NCI-H1105 (cell line): ENCODE results near the gene SH3BP1.
"Not testable (repeated sequence)": the region's sequence is repeated elsewhere in the genome, so short reads cannot be mapped to it uniquely, and the experiment has no call there.

Experiments used
- DNase-seq: peaks from one replicate; lab custom pipeline; 2025; lab: John Stamatoyannopoulos, UW

The SH3BP1 gene

DNA sequence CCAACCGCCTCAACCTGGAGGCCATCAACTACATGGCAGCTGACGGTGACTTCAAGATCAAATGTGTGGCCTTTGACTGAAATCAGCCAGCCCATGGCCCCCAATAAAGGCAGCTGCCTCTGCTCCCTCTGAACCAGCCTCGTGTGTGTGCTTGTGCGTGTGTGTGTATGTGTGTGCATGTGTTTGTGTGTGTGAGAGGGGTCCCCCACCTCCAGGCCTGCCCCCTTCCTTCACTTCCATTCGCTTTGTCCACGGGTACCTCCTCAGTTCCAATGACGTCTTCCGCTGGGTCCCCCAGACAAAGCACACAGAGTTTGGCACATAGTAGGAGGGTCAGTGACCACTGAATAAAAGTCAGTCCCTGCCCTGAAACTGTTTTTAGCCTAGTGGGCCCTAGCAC, 40.2 kb downstream of the SH3BP1 start:
- no peak for DNase-seq

- no peak for DNase-seq
These were observed 40.9 kb downstream of the SH3BP1 start for GRCh38 chr22:37680191-37680851.

DNA sequence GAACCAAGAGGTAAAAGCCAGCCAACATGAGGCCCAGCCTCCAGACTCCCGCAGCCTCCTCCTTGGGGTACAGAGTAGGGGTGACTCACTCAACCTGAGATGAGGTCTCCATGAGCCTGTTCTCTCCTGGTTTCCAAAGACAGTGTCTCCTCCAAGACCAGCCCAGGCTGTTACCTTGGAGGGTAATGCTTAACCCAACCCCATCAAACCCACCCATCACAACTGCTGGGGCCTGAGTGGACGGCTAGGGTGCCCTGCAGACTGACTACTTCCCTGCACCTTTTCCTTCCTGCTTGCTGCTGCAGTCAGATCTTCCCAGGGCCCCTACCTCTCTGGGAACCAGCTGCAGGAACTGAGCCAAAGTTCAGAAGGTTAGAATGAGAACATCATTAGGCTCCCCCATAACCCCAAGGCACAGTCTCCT, 41.5 kb downstream of the SH3BP1 start:
- no peak for DNase-seq

DNA sequence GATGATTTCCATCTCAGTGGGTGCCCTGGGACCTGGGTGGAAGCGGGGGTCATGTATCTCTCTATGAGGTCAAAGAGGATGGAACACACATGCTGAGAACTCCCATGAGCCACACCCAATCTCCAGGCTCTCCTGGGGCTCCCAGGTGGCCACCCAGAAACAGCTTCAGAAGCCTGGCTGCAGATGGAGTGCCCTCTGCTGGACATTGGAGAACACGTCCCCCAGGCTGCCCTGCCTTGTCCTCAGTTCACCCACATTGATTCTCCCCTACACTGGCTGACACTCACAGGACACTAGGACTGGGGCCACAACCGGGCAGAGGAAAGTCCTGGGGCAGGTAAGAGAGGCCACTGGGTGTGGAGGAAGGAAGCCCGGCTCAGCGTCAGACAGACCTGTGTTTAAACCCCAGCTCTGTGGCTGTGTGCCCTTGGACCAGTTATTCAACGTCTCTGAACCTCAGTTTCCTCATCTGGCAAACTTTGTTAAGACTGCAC, 42.1 kb downstream of the SH3BP1 start:
- peak; percentile 27 for DNase-seq

GRCh38 chr22:37684803-37685615, 45.5 kb downstream of the SH3BP1 start:
- no peak for DNase-seq

- peak; percentile 69 for DNase-seq
These were observed 46.8 kb downstream of the SH3BP1 start, which contains the start of gene NOL12 for GRCh38 chr22:37686002-37686982. TSS of gene NOL12 (plus strand) at chr22:37686343. CDS start at chr22:37686393, 50 bp downstream.

DNA sequence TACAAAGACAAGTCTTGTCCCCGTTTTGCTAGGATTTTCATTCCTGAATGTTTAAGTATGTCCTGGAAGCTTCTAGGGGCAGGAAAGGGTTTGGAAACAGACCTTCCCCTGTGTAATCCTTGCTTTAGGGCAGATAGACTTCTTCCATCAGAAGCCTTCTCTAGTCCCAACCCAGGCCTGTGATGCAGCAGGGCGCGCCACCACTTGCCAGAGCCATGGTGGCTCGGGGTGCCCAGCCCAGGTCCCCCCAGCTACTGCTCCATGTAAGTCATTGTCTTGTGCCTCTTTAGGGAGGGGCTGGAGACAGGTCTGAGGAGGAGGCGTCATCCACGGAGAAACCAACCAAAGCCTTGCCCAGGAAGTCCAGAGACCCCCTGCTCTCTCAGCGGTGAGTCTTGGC, 50.9 kb downstream of the SH3BP1 start:
- no peak for DNase-seq

- no peak for DNase-seq
These were observed 51.5 kb downstream of the SH3BP1 start for GRCh38 chr22:37690901-37691504.

DNA sequence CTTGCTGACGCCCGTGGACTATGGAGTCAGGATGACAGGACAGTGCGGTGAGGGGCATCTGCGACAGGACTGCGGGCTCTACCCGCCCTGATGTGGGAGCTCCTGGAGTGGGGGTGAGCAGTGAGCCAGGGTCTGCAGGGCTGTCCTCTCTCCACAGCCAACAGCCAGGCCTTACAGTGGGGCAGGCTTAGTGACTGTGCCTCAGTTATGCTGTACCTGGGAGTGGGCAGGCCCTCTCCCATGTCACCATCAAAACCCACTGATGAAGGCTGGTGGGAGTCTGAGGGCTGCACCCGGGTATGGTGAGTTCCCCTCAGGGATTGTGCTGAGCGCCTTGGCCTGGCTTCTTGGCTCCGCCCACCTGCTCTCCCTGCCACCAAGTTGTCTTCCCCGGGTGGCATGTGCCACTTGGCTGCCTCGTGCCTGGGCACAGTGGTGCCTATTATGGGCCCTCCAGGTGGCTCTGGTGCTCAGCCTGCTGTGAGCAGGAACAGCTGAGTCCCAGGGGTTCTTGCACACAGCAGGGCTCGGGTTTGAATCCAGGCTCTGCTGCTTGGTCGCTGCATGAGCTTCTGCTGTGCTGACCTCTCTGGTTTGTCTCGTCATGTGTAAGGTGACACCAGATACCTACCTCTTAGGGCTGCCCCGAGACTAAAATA, 53.3 kb downstream of the SH3BP1 start:
- DNase-seq: no peak

GRCh38 chr22:37694131-37694530, 54.7 kb downstream of the SH3BP1 start:
- DNase-seq: not testable (repeated sequence)

DNA sequence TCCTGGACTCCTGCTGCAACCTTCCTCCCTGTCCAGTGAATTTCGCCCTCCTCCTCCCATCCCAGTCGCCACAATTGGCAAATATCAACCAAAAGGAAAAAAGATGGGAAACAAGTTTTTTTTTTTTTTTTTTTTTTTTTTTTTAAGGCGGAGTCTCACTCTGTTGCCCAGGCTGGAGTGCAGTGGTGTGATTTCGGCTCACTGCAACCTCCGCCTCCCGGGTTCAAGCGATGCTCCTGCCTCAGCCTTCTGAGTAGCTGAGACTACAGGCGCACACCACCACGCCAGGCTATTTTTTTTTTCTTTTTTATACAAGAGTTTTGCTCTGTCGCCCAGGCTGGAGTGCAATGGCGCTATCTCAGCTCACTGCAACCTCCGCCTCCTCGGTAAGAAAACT, 56.8 kb downstream of the SH3BP1 start:
- not testable (repeated sequence) for DNase-seq

DNA sequence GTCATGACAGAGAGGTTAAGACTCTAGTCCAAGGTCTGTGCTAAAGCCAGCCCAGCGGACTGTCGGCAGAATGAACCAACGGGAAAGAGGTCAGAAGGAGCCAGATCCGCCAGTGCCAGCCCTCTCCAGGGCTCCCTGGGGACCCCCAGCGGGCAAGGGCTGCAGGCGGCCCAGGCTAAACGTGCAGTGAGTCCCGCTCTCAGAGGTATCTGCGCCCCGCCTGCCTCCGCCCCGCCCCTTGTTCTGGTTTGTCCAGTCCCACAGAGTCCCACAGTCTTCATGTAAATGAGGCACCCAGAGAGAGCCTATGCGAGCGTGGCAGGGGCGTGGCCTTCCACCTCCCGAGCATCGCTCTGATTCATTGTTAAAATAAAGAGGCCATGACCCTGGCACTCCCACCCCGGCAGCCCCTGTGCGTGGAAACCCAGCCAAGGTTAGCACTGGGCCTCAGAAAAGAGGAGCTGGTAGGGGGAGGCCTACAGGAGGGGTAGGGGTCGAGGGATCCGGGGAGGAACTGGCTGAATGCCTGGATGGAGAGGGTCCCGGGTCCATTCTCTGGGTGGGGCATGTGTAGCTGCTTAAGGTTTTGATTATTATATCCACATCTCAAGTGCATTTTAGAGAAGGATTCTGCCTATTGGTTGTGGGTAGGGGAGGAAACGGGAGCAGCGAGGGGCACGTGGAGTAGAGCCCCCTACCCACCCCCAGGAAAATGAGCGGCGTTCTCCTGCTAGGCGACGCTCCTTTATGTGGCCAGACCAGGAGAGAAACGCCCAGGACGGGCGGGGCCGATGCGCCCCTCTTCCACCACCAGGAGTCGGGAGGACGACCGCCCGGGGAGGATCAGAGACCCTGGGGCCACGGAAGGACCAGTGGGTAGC, 57.4 kb downstream of the SH3BP1 start, which contains the start of gene TRIOBP:
TSS of gene TRIOBP (plus strand) at position 392 of the 881 bp plus-strand sequence. CDS start 4,318 bp downstream, outside the sequence.
- no peak for DNase-seq

- DNase-seq: no peak
These were observed 58.0 kb downstream of the SH3BP1 start for GRCh38 chr22:37697538-37697835.

DNA sequence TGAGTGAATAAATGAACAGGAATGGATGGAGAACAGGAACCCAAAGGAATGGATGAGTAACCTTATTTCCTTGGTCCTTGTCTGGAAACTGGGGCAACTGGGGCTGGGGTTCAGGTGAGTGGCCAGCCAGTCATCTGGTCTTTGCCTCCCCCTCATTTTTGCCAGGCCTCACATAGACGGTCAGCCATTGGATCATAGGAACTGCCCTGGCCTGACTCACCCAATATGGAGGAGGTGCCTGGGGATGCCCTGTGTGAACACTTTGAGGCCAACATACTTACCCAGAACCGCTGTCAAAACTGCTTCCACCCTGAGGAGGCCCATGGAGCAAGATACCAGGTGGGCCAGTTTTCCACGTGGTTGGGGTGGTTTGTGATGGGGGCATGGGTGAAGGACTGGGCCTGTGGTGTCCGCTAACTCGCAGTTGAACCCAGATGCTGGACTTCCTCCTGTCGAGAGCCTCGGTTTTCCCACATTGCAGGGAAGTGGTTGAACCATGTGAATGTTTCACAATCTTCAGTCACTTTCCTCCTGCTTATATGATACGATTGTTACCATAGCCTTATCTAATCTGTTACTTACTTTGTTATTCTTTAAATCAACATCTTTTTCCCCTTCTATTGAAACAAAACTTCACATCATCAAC, 61.8 kb downstream of the SH3BP1 start:
- DNase-seq: no peak

- DNase-seq: no peak
These were observed 64.4 kb downstream of the SH3BP1 start for GRCh38 chr22:37703906-37704305.

DNA sequence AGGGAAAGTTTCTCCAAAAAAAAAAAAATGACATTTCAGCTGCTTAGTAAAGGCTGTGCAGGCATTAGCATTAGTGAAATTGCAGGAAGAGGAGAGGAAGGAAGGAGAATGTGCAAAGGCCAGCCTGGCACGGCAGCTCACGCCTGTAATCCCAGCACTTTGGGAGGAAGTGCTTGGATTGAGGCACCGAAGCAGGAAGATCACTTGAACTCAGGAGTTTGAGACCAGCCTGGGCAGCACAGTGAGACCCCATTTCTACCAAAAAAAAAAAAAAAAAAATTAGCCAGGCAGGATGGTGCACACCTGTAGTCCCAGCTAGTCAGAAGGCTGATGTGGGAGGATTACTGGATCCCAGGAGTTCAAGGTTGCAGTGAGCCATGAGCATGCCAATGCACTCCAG, 65.2 kb downstream of the SH3BP1 start:
- no peak for DNase-seq

DNA sequence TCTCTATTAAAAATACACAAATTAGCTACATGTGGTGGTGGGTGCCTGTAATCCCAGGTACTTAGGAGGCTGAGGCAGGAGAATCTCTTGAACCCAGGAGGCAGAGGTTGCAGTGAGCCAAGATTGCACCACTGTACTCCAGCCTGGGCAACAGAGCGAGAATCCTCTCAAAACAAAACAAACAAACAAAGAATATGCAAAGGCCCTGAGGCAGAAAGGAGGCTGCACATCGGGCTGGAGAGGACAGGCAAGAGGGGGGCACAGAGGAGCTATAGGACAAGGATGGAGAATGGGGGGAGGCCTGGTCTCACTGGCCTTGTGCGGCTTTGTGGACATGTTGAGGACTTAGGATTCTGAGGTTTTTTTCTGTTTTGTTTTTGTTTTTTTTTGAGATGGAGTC, 65.7 kb downstream of the SH3BP1 start:
- no peak for DNase-seq
